HG03025 (cell line): Measurements from ENCODE around the gene RGS1.

ENCODE experiments used
- ATAC-seq: cut with Tn5 transposase; IDR thresholded peaks from one replicate; pipeline ENCODE4 v1.9.1; 2021; ENCODE audit warnings: mild to moderate bottlenecking, moderate library complexity; ENCODE audit not compliant: unreplicated experiment, low FRiP score

The RGS1 gene

GRCh38 chr1:192579010-192579738, 3.6 kb downstream of the RGS1 start:
- ATAC-seq: no peak

- no peak for ATAC-seq
These were observed 4.9 kb downstream of the RGS1 start for GRCh38 chr1:192580351-192580962.

- no peak for ATAC-seq
These were observed 5.8 kb downstream of the RGS1 start for GRCh38 chr1:192581131-192581927.

- no peak for ATAC-seq
These were observed 9.3 kb downstream of the RGS1 start for GRCh38 chr1:192584866-192585265.

GRCh38 chr1:192587386-192588266, 12.1 kb downstream of the RGS1 start:
- no peak for ATAC-seq

- no peak for ATAC-seq
These were observed 13.0 kb downstream of the RGS1 start for GRCh38 chr1:192588546-192588945.

- no peak for ATAC-seq
These were observed 14.2 kb downstream of the RGS1 start for GRCh38 chr1:192589813-192590212.

- ATAC-seq: no peak
These were observed 16.9 kb downstream of the RGS1 start for GRCh38 chr1:192592517-192592916.

GRCh38 chr1:192592981-192593708, 17.6 kb downstream of the RGS1 start:
- no peak for ATAC-seq

- no peak for ATAC-seq
These were observed 19.7 kb downstream of the RGS1 start for GRCh38 chr1:192595299-192595698.

- no peak for ATAC-seq
These were observed 23.0 kb downstream of the RGS1 start for GRCh38 chr1:192598589-192598988.

GRCh38 chr1:192600275-192600674, 24.7 kb downstream of the RGS1 start:
- no peak for ATAC-seq

GRCh38 chr1:192601143-192601542, 25.6 kb downstream of the RGS1 start:
- no peak for ATAC-seq

GRCh38 chr1:192601567-192601966, 26.0 kb downstream of the RGS1 start:
- ATAC-seq: no peak

GRCh38 chr1:192602757-192603156, 27.2 kb downstream of the RGS1 start:
- no peak for ATAC-seq

- no peak for ATAC-seq
These were observed 27.7 kb downstream of the RGS1 start for GRCh38 chr1:192603218-192603787.

GRCh38 chr1:192604979-192605620, 29.5 kb downstream of the RGS1 start:
- no peak for ATAC-seq

- no peak for ATAC-seq
These were observed 33.1 kb downstream of the RGS1 start for GRCh38 chr1:192608671-192609070.
